Measurements from ENCODE around the gene COA8.
A peak's percentile ranks its signal among the peaks of the same experiment; 100 is the strongest.

The COA8 gene

DNA sequence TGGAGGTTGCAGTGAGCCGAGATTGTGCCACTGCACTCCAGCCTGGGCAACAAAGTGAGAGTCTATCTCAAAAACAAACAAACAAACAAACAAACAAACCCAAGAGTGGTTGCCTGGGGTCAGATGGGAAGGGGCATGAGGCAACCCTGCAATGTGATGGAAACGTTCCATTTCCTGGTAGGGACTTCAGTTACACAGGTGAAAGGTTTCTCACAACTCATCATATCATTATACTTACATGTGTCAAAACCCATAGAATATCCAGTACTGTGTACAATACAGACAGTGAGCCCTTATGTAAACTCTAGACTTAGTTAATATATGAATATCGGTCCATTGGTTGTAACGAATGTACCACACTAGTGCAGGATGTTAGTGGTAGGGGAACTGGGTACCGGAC lies 59.1 kb downstream of the COA8 start:
- Histone ChIP-seq H3K9ac (ENCODE audit: low read length) (no peak overlapping the region), H3K36me3 (ENCODE audit: control insufficient read depth, insufficient read depth, low read length) (no peaks in the 10 kb centered on the region), H3K27me3 (ENCODE audit: control insufficient read depth, insufficient read depth, low read length) (no peaks in the 10 kb centered on the region), H3K27ac (ENCODE audit: low read depth, low read length) (no peak overlapping the region), H3K4me3 (ENCODE audit: low read length) (no peak overlapping the region), H3K4me1 (ENCODE audit: control insufficient read depth, insufficient read depth, low read length) (peaks cover 3% of the 10 kb centered on the region)

DNA sequence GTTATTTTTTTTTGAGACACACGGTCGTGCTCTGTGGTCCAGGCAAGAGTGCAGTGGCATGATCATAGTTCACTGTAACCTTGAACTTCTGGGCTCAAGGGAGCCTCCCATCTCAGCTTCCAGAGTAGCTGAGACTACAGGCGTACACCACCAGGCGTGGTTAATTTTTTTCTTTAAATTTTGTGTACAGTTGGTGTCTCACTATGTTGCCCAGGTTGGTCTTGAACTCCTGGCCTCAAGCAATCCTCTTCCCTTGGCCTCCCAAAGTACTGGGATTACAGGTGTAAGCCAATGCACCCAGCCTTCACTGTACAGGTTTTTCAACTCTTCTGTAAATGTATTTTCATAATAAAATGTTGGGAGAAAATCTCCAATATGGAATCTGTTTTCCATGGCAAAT lies 60.5 kb downstream of the COA8 start:
- Histone ChIP-seq H3K27me3 (ENCODE audit: control insufficient read depth, insufficient read depth, low read length) (no peaks in the 10 kb centered on the region), H3K4me1 (ENCODE audit: control insufficient read depth, insufficient read depth, low read length) (peaks cover 8% of the 10 kb centered on the region), H3K27ac (ENCODE audit: low read depth, low read length) (no peak overlapping the region), H3K9ac (ENCODE audit: low read length) (no peak overlapping the region), H3K36me3 (ENCODE audit: control insufficient read depth, insufficient read depth, low read length) (no peaks in the 10 kb centered on the region), H3K4me3 (ENCODE audit: low read length) (no peak overlapping the region)

DNA sequence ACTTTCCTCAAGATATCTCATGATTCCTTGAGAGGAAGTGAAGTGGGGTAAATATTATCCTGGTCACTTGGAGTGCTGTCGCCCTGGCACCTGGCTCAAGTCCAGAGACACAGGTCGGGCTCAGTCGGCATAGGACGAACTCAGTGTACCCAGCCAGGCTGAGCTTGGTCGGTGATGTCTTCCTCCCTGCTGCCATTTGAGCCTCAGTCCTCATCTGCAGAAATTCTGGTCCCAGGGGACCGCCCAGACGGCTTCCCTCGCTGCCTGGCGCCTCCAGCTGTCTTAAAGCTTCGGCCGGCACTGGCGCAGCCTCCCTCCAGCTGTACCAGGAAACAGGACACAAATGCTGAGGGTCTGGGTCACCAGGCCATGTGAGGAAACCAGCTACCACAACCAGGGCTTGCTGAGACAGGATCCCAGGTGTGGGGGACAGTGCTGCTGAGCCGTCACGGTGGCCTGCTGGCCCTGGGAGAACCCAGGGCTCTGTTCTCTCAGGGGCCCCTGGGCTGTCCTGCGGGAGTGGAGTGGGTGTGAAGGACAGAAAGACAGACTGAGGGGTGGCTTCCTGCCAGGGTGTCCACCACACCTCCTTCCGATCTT lies 61.2 kb downstream of the COA8 start:
- no peak overlapping the region for H3K27ac ChIP-seq (ENCODE audit: low read depth, low read length)

DNA sequence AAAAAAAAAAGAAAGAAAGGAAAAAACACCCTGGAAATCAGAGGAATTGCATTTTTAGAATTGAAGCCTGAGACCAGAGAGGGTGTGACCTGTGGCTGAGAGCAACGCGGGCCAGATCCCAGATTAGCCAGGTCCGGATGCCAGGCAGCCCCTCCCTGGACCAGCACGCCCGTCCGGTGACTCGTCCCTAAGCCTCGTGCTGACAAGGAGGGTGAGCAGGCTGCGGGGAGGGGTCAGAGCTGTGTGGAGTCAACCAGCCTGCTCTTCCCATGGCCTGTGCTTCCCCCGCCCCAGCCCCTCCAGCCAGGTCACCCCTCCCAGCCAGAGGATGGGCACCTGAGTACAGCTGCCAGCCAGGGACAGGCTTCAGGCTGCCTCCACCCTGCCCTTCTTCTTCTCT lies 62.1 kb downstream of the COA8 start:
- no peaks in the 10 kb centered on the region for H3K36me3 ChIP-seq (ENCODE audit: control insufficient read depth, insufficient read depth, low read length)
- H3K27ac ChIP-seq (ENCODE audit: low read depth, low read length) = peak overlapping the region; percentile 54
- no peak overlapping the region for H3K9ac ChIP-seq (ENCODE audit: low read length)
- no peaks in the 10 kb centered on the region for H3K27me3 ChIP-seq (ENCODE audit: control insufficient read depth, insufficient read depth, low read length)
- peaks cover 10% of the 10 kb centered on the region for H3K4me1 ChIP-seq (ENCODE audit: control insufficient read depth, insufficient read depth, low read length)
- H3K4me3 ChIP-seq (ENCODE audit: low read length) = peak overlapping the region; percentile 15

More for the DNA sequence above, 61.2 kb downstream of the COA8 start:
- H3K27me3 ChIP-seq (ENCODE audit: control insufficient read depth, insufficient read depth, low read length) = no peaks in the 10 kb centered on the region
- no peaks in the 10 kb centered on the region for H3K36me3 ChIP-seq (ENCODE audit: control insufficient read depth, insufficient read depth, low read length)
- H3K4me1 ChIP-seq (ENCODE audit: control insufficient read depth, insufficient read depth, low read length) = peaks cover 10% of the 10 kb centered on the region
- no peak overlapping the region for H3K4me3 ChIP-seq (ENCODE audit: low read length)
- no peak overlapping the region for H3K9ac ChIP-seq (ENCODE audit: low read length)

DNA sequence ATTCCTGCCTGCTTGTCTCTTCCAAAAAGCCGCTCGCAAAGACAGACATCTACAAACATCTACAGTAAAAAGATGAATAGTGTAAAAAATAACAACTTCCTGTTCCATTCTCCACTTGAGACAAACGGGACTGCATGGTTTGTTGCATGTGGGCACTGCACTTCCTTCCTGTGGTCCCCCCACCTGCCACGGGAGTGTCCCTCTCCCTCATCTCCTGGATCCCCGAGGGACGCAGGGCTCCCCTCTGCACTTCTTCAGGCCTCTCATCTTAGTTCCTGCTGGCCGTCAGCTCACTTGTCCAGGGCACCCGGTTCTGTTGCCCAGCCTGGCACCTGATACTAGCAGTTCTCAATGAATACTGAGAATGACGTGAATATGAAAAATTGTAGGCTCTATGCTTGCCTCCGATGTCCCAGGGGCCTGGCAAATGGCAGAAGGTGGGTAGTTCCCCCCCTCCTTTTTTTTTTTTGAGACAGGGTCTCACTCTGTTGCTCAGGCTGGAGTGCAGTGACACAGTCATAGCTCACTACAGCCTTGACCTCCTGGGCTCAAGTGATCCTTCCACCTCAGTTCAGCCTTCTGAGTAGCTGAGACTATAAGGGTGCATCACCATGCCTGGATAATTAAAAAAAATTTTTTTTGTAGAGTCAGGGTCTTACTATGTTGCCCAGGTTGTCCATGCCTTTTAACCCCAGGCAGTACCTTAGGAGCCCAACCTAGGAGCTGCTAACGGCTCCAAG lies 62.8 kb downstream of the COA8 start:
- Histone ChIP-seq H3K4me1 (ENCODE audit: control insufficient read depth, insufficient read depth, low read length) (peaks cover 12% of the 10 kb centered on the region), H3K4me3 (ENCODE audit: low read length) (no peak overlapping the region), H3K9ac (ENCODE audit: low read length) (no peak overlapping the region), H3K36me3 (ENCODE audit: control insufficient read depth, insufficient read depth, low read length) (no peaks in the 10 kb centered on the region), H3K27ac (ENCODE audit: low read depth, low read length) (peak overlapping the region; percentile 54), H3K27me3 (ENCODE audit: control insufficient read depth, insufficient read depth, low read length) (no peaks in the 10 kb centered on the region)

DNA sequence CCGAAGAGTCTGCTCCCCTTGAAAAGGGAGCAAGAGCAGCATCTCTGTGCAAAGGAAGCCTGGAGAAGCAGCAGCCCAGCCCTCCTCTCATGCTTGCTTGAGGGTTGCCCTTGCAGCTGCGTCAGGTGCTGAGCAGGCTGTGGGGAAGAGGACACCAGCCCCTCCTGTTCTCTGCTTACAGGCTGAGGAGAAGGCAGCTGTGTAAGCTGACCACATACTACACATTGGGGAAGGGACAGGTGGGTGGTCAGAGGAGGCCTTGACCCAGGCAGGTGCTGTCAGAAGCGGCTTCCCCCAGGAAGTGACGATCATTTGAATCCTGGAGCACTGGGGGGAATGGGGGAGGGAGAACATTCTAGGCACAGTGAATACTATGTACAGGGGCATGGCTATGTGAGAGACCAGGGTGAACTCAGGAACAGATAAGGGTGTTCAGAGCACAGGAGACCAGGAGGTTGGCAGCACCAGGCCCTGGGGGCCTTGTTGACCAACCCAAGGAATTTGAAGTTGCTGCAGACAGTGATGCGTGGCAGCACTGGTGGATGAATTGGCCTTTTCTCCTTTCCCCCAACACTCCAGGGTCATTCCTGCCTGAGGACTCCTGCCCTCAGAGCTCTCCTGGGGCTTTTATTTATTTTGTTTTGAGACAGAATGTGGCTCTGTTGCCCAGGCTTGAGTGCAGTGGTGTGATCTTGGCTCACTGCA lies 63.5 kb downstream of the COA8 start:
- H3K27me3 ChIP-seq (ENCODE audit: control insufficient read depth, insufficient read depth, low read length) = no peaks in the 10 kb centered on the region
- H3K4me3 ChIP-seq (ENCODE audit: low read length) = no peak overlapping the region
- no peaks in the 10 kb centered on the region for H3K36me3 ChIP-seq (ENCODE audit: control insufficient read depth, insufficient read depth, low read length)
- H3K9ac ChIP-seq (ENCODE audit: low read length) = no peak overlapping the region
- no peak overlapping the region for H3K27ac ChIP-seq (ENCODE audit: low read depth, low read length)
- H3K4me1 ChIP-seq (ENCODE audit: control insufficient read depth, insufficient read depth, low read length) = peaks cover 15% of the 10 kb centered on the region

DNA sequence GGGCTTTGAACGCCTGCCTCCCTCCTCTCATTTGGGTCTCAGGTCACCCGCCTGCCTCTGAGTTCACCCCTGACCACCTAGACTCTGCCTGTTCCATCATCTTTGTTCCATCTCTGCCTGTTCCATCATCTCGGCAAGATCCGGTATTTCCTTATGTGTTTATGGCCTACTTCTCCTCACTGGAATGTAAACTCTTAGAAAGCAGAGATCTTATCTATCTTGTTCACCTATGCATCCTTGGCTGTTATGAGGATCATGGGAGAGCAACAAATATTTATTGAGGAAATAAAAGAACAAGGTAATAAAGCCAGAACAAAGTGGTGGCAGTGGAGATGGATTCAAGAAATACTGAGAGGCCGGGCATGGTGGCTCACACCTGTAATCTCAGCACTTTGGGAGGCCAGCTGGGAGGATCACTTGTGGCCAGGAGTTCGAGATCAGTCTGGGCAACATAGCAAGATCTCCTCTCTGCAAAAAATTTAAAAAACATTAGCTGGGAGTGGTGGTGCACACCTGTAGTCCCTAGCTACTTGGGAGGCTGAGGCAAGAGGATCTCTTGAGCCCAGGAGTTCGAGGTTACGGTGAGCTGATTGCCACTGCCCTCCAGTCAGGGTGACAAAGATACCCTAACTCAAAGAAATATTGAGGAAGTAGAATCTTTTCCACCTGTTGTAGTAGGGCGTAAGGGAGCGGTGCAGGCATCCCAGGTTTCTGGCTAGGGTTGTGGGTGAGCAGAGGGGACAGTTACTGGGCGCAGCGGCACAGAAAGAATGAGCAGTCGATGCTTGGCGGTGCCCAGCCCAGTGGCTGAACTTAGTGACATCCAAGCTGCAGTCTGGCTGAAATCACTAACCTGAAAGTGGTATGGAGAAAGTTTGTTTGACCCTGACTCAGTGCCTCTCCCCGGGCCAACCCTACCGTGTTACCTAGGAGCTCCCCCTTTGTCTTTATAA lies 64.6 kb downstream of the COA8 start:
- Histone ChIP-seq H3K4me3 (ENCODE audit: low read length) (peak overlapping the region; percentile 86), H3K4me1 (ENCODE audit: control insufficient read depth, insufficient read depth, low read length) (peaks cover 15% of the 10 kb centered on the region), H3K27ac (ENCODE audit: low read depth, low read length) (peak overlapping the region; percentile 99), H3K27me3 (ENCODE audit: control insufficient read depth, insufficient read depth, low read length) (no peaks in the 10 kb centered on the region), H3K36me3 (ENCODE audit: control insufficient read depth, insufficient read depth, low read length) (no peaks in the 10 kb centered on the region), H3K9ac (ENCODE audit: low read length) (no peak overlapping the region)

DNA sequence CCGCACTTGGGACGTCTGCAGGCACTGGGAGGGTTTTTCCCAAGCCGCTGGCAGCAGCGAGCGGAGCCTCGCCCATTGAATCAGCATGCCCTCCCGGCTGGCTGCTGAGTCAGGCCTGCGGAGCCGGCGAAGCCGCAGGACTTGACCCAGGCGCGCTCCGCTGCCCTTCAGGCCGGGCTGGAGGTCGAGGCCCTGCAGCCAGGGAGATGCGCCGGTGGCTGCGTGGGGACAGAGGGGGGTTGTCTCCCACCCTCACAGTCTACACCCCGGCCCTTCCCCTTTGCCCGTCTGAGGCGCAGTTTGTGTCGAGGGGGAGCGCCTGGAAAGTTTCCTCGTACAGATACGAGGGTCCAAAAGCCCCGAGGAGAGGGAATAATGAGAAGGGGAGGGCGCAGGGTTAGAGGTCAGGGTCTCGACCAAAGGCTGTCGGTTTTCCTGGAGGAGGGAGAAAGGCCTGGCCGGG lies 65.5 kb downstream of the COA8 start:
- peak overlapping the region; percentile 98 for H3K9ac ChIP-seq (ENCODE audit: low read length)
- peak overlapping the region; percentile 86 for H3K4me3 ChIP-seq (ENCODE audit: low read length)
- H3K36me3 ChIP-seq (ENCODE audit: control insufficient read depth, insufficient read depth, low read length) = no peaks in the 10 kb centered on the region
- peaks cover 17% of the 10 kb centered on the region for H3K4me1 ChIP-seq (ENCODE audit: control insufficient read depth, insufficient read depth, low read length)
- H3K27ac ChIP-seq (ENCODE audit: low read depth, low read length) = peak overlapping the region; percentile 99
- no peaks in the 10 kb centered on the region for H3K27me3 ChIP-seq (ENCODE audit: control insufficient read depth, insufficient read depth, low read length)

DNA sequence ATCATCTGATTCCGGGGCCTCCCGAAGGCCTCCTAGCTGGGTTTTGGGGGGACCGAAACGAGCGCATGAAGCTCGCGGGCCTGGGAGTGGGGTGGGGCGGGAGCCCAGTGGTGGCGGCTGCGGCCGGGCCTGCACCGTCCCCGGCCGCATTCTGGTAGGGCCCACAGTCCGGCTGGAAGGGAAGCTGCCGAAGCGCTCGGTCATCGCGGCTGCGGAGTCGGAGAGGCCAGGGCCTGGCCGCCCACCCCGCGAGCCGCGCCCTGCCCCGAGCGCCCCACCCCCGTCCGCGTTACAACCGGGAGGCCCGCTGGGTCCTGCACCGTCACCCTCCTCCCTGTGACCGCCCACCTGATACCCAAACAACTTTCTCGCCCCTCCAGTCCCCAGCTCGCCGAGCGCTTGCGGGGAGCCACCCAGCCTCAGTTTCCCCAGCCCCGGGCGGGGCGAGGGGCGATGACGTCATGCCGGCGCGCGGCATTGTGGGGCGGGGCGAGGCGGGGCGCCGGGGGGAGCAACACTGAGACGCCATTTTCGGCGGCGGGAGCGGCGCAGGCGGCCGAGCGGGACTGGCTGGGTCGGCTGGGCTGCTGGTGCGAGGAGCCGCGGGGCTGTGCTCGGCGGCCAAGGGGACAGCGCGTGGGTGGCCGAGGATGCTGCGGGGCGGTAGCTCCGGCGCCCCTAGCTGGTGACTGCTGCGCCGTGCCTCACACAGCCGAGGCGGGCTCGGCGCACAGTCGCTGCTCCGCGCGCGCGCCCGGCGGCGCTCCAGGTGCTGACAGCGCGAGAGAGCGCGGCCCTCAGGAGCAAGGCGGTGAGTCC lies 66.1 kb downstream of the COA8 start, which contains the start of gene KLC1:
Gene KLC1, plus strand, starts transcription at position 528 of the 819 bp plus-strand sequence. CDS start 25,354 bp downstream, outside the sequence.
- Histone ChIP-seq H3K27ac (ENCODE audit: low read depth, low read length) (peak within 1 kb of the TSS; percentile 99), H3K9ac (ENCODE audit: low read length) (peak within 1 kb of the TSS; percentile 98), H3K36me3 (ENCODE audit: control insufficient read depth, insufficient read depth, low read length) (no peaks in the 10 kb centered on the region), H3K4me3 (ENCODE audit: low read length) (peak within 1 kb of the TSS; percentile 86), H3K27me3 (ENCODE audit: control insufficient read depth, insufficient read depth, low read length) (no peaks in the 10 kb centered on the region), H3K4me1 (ENCODE audit: control insufficient read depth, insufficient read depth, low read length) (peaks cover 17% of the 10 kb centered on the region)

DNA sequence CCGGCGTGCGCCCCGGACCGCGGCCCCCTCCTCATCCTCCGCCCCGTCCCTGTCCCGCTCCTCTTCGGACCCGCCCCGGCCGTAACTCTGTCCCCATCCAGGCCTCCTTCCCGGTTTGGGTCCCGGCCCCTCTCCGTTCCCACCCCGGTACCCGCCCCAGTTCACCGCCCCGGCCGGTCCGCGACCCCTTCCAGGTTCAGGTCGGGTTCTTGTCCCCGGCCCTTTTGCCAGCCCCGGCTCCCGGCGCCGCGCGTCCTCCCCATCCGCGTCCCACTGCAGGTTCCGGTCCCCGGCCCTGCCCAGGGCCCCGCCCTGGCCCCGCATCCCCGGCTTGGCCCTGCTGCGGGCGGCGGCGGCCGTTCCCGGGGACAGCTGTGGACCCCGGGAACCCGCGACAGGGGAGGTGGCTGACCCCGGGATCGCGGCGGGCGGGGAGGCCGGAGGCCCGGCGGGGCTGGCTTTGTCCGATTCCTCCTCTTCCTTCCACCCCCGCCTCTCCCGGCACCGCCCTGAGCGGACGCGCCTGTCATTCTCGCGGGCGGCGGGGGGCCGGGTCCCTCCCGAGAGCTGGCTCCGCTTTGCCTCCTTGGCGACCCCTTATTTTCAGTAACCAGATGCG lies 66.9 kb downstream of the COA8 start:
- H3K36me3 ChIP-seq (ENCODE audit: control insufficient read depth, insufficient read depth, low read length) = no peaks in the 10 kb centered on the region
- H3K9ac ChIP-seq (ENCODE audit: low read length) = peak overlapping the region; percentile 77
- H3K4me3 ChIP-seq (ENCODE audit: low read length) = peak overlapping the region; percentile 86
- H3K4me1 ChIP-seq (ENCODE audit: control insufficient read depth, insufficient read depth, low read length) = peaks cover 15% of the 10 kb centered on the region
- peak overlapping the region; percentile 99 for H3K27ac ChIP-seq (ENCODE audit: low read depth, low read length)
- no peaks in the 10 kb centered on the region for H3K27me3 ChIP-seq (ENCODE audit: control insufficient read depth, insufficient read depth, low read length)

Data from rectal smooth muscle tissue (tissue), 1 donor.